Liver (tissue), 9 donors: ENCODE measurements around the gene SLC6A2. TPM values are rescaled to one million over a fixed set of nuclear protein-coding genes. Genes with fewer than 3 reads are reported as not detected.

Experiments used
- DNase-seq: peaks from one replicate; pipeline ENCODE4 v3.0.0-alpha.2; 2017; ENCODE audit warnings: low spot score
- H3K27ac ChIP-seq, 2 donors: one replicate each; pipeline ENCODE4 v1.7.0; 2013; ENCODE audit warnings: inconsistent platforms in 2 of 2, low read length in 2 of 2, control low read depth in 1 of 2, low read depth in 1 of 2, mild to moderate bottlenecking in 1 of 2
- H3K27me3 ChIP-seq, 4 donors: one replicate each; pipeline versions ENCODE4 v1.6.1 to v1.7.0; 2013; ENCODE audit warnings: low read length in 3 of 4, inconsistent platforms in 1 of 4, mild to moderate bottlenecking in 1 of 4, moderate library complexity in 1 of 4; ENCODE audit not compliant: control insufficient read depth in 4 of 4, insufficient read depth in 4 of 4
- H3K36me3 ChIP-seq, 4 donors: one replicate each; pipeline versions ENCODE4 v1.6.1 to v1.7.0; 2013; ENCODE audit warnings: low read length in 3 of 4, mild to moderate bottlenecking in 3 of 4, low read depth in 1 of 4, moderate library complexity in 1 of 4; ENCODE audit not compliant: control insufficient read depth in 4 of 4, insufficient read depth in 3 of 4
- H3K4me1 ChIP-seq, 4 donors: one replicate each; pipeline versions ENCODE4 v1.6.1 to v1.7.0; 2013; ENCODE audit warnings: low read length in 3 of 4, mild to moderate bottlenecking in 3 of 4, moderate library complexity in 1 of 4; ENCODE audit not compliant: control insufficient read depth in 4 of 4, insufficient read depth in 4 of 4
- H3K4me3 ChIP-seq, 3 donors: one replicate each; pipeline versions ENCODE4 v1.6.1 to v1.7.0; 2013; ENCODE audit warnings: low read length in 3 of 3, control low read depth in 1 of 3, low read depth in 1 of 3, mild to moderate bottlenecking in 1 of 3
- H3K9ac ChIP-seq, 2 donors: one replicate each; pipeline ENCODE4 v1.7.0; 2013; ENCODE audit warnings: low read length in 2 of 2, mild to moderate bottlenecking in 2 of 2, moderate library complexity in 2 of 2, control low read depth in 1 of 2, low read depth in 1 of 2
- H3K9me3 ChIP-seq, 4 donors: one replicate each; pipeline versions ENCODE4 v1.6.1 to v1.7.0; 2013; ENCODE audit warnings: low read length in 3 of 4; ENCODE audit not compliant: control insufficient read depth in 4 of 4
- CTCF ChIP-seq: fragments of 150-350 bp; IDR thresholded peaks from 2 replicates; pipeline ENCODE4 v1.5.1; 2017; ENCODE audit warnings: improper control_type of control experiment, low read depth, low read length; ENCODE audit not compliant: missing input control
- EGR1 ChIP-seq, 2 donors: IDR thresholded peaks; 2 replicates each; pipeline ENCODE4 v1.6.1; 2016 to 2018; ENCODE audit warnings: antibody characterized with exemption in 2 of 2, low read depth in 2 of 2
- FOXA1 ChIP-seq: IDR thresholded peaks from 2 replicates; pipeline ENCODE4 v1.6.1; 2016; ENCODE audit warnings: antibody characterized with exemption
- FOXA2 ChIP-seq: IDR thresholded peaks from 2 replicates; pipeline ENCODE4 v1.6.1; 2016; ENCODE audit warnings: antibody characterized with exemption
- GABPA ChIP-seq, 2 donors: IDR thresholded peaks in 1 of 2; conservative IDR thresholded peaks in 1 of 2; 2 replicates each; pipeline ENCODE4 v1.6.1; 2016; ENCODE audit warnings: antibody characterized with exemption in 2 of 2, mild to moderate bottlenecking in 1 of 2, moderate library complexity in 1 of 2
- HNF4A ChIP-seq, 2 donors: conservative IDR thresholded peaks; 2 replicates each; pipeline ENCODE4 v1.6.1; 2016; ENCODE audit warnings: antibody characterized with exemption in 2 of 2, mild to moderate bottlenecking in 2 of 2
- HNF4G ChIP-seq: IDR thresholded peaks from 2 replicates; pipeline ENCODE4 v1.6.1; 2016; ENCODE audit warnings: antibody characterized with exemption
- JUND ChIP-seq, 2 donors: IDR thresholded peaks; 2 replicates each; pipeline ENCODE4 v1.6.1; 2016; ENCODE audit warnings: antibody characterized with exemption in 2 of 2
- NR2F2 ChIP-seq: IDR thresholded peaks from 2 replicates; pipeline ENCODE4 v1.6.1; 2016; ENCODE audit warnings: antibody characterized with exemption
- REST ChIP-seq: IDR thresholded peaks from 2 replicates; pipeline ENCODE4 v1.6.1; 2016; ENCODE audit warnings: antibody characterized with exemption, mild to moderate bottlenecking
- RXRA ChIP-seq, 2 donors: IDR thresholded peaks; 2 replicates each; pipeline ENCODE4 v1.6.1; 2017 to 2018; ENCODE audit warnings: antibody characterized with exemption in 2 of 2, mild to moderate bottlenecking in 1 of 2
- SP1 ChIP-seq: IDR thresholded peaks from 2 replicates; pipeline ENCODE4 v1.6.1; 2018; ENCODE audit warnings: antibody characterized with exemption, mild to moderate bottlenecking
- TAF1 ChIP-seq: conservative IDR thresholded peaks from 2 replicates; pipeline ENCODE4 v1.6.1; 2016; ENCODE audit warnings: antibody characterized with exemption, mild to moderate bottlenecking
- YY1 ChIP-seq: IDR thresholded peaks from 2 replicates; pipeline ENCODE4 v1.6.1; 2016; ENCODE audit warnings: antibody characterized with exemption, mild to moderate bottlenecking
- WGBS: extraction: QIAGEN DNeasy Blood & Tissue Kit; methylation state at CpG from one replicate; pipeline ENCODE4 v1.1.7; 2013; 5-methylcytosine and 5-hydroxymethylcytosine counted together
- polyA plus RNA-seq, 2 donors: library from polyadenylated mRNA; stranded (reverse) in 1 of 2; unstranded in 1 of 2; fragments of 200-250 nt in 1 of 2; fragments of >200 nt in 1 of 2; fragmentation: Nextera tagmentation in 1 of 2; extraction: Ambion mirVana in 1 of 2; gene quantifications; one replicate each; pipeline versions ENCODE4 v1.2.1 to v1.2.3, GENCODE V29; 2013 to 2015
- total RNA-seq, 2 donors: library from RNA; depleted of rRNA; stranded (reverse); fragments of >200 nt; gene quantifications; one replicate each; pipeline ENCODE4 v1.2.3, GENCODE V29; 2014
- TF ChIP-seq, protein P1 (sequence below): IDR thresholded peaks from 2 replicates; pipeline ENCODE4 v1.6.1; 2016; ENCODE audit warnings: antibody characterized with exemption
- TF ChIP-seq, protein P2 (sequence below): IDR thresholded peaks from 2 replicates; pipeline ENCODE4 v1.6.1; 2016; ENCODE audit warnings: antibody characterized with exemption
- donor health status: healthy.
- donor health status: healthy.
- donor health status: healthy.
- donor health status: healthy.
- donor health status: healthy.

SLC6A2 gene
- total and polyA plus RNA-seq, 4 donors = under 0.01 to 0.10 (median 0.07) TPM; not detected in 1

- H3K4me1 ChIP-seq = no peaks in the 10 kb centered on the region
- no peak for TF ChIP-seq FOXA1
- TF ChIP-seq NR2F2 = no peak
- no peak for TF ChIP-seq EGR1 (IDR thresholded peaks at IDR 0.05; ENCODE audit: low read depth in 2 of 2)
- no peak for TF ChIP-seq SP1
- TF ChIP-seq JUND (IDR thresholded peaks at IDR 0.05) = no peak
- no peak for TF ChIP-seq CTCF
- TF ChIP-seq HNF4A (conservative IDR thresholded peaks at IDR 0.05) = no peak
- TF ChIP-seq, protein P1, sequence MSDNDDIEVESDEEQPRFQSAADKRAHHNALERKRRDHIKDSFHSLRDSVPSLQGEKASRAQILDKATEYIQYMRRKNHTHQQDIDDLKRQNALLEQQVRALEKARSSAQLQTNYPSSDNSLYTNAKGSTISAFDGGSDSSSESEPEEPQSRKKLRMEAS = no peak
- TF ChIP-seq YY1 = no peak
- no peak for TF ChIP-seq FOXA2
- TF ChIP-seq GABPA (IDR thresholded peaks at IDR 0.05 in 1 of 2, conservative IDR thresholded peaks at IDR 0.05 in 1 of 2) = no peak
- H3K9me3 ChIP-seq = peaks cover 0 to 4% (median 0%) of the 10 kb centered on the region in 4 donors
- no peak overlapping the region for H3K4me3 ChIP-seq
- DNase-seq = no peak
- H3K27ac ChIP-seq = no peak overlapping the region
- no peaks in the 10 kb centered on the region for H3K27me3 ChIP-seq
- no peak overlapping the region for H3K9ac ChIP-seq
- H3K36me3 ChIP-seq = no peaks in the 10 kb centered on the region
- WGBS = 56% methylated on average over 1 of the region's 1 CpG
Measured at GRCh38 chr16:55690841-55691240, 35.1 kb downstream of the SLC6A2 start.

DNA sequence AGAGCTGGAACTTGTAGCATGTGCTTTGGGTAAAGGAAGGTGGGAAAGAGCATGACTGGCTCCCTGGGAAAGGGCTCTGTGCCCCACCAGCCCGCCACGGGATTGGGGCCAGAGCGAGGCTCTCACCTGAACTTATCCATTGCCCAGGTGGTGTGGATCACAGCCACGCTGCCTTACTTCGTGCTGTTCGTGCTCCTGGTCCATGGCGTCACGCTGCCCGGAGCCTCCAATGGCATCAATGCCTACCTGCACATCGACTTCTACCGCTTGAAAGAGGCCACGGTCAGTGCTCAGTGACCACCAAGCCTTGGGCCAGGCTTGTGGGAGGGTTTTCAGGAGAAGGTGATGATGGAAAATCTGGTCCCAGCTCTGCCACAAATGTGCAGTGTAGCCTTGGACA lies 36.0 kb downstream of the SLC6A2 start:
- H3K9ac ChIP-seq = no peak overlapping the region
- H3K27ac ChIP-seq = no peak overlapping the region
- no peaks in the 10 kb centered on the region for H3K36me3 ChIP-seq
- WGBS = 92% methylated on average over 12 of the region's 12 CpGs
- H3K27me3 ChIP-seq = no peaks in the 10 kb centered on the region
- H3K9me3 ChIP-seq = no peaks in the 10 kb centered on the region
- no peak for DNase-seq
- H3K4me1 ChIP-seq = no peaks in the 10 kb centered on the region
- no peak overlapping the region for H3K4me3 ChIP-seq
- TF ChIP-seq TAF1 = no peak
- no peak for TF ChIP-seq REST
- no peak for TF ChIP-seq FOXA1
- TF ChIP-seq EGR1 (IDR thresholded peaks at IDR 0.05; ENCODE audit: low read depth in 2 of 2) = no peak
- TF ChIP-seq RXRA (IDR thresholded peaks at IDR 0.05) = no peak
- TF ChIP-seq, protein P1 = no peak
- TF ChIP-seq, protein P2, sequence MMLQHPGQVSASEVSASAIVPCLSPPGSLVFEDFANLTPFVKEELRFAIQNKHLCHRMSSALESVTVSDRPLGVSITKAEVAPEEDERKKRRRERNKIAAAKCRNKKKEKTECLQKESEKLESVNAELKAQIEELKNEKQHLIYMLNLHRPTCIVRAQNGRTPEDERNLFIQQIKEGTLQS = no peak
- no peak for TF ChIP-seq NR2F2
- TF ChIP-seq HNF4G = no peak
- no peak for TF ChIP-seq SP1
